H1 (cell line): ENCODE measurements around the gene TRIM9. TPM values are rescaled to one million over a fixed set of nuclear protein-coding genes. Genes with fewer than 3 reads are reported as not detected.

Experiments used
- CTCF ChIA-PET: fragments of 300-600 bp; sonication (Branson Sonifier 250); formaldehyde crosslinking; loops from one replicate; lab custom pipeline; 2021; ENCODE audit not compliant: partially characterized antibody; lab: Charles Lee
- POLR2A ChIA-PET: fragments of 300-600 bp; sonication (Branson Sonifier 250); formaldehyde crosslinking; loops from one replicate; lab custom pipeline; 2021; ENCODE audit warnings: inconsistent platforms; ENCODE audit not compliant: partially characterized antibody; lab: Charles Lee
- DNase-seq, 2 experiments: peaks; one replicate each; pipeline versions ENCODE4 v3.0.0 to v3.0.0-alpha.2; 2010 to 2022; ENCODE audit warnings: low spot score in 2 of 2, low read depth in 1 of 2, mixed read lengths in 1 of 2
- FAIRE-seq: peaks from 2 replicates; lab custom pipeline; 2011; peaks lifted over from hg19 to GRCh38; lab: Jason Lieb, UNC
- H2AFZ ChIP-seq: 2 replicates; pipeline ENCODE4 v1.8.1; 2012; ENCODE audit warnings: low read length, inconsistent platforms
- H2AK5ac ChIP-seq: 2 replicates; pipeline ENCODE4 v1.6.1; 2013; ENCODE audit warnings: low read depth, low read length
- H2BK120ac ChIP-seq: replicated peaks from 2 replicates; pipeline ENCODE3; 2013; ENCODE audit warnings: low read depth, low read length, inconsistent platforms
- H2BK12ac ChIP-seq: 2 replicates; pipeline ENCODE4 v1.6.1; 2013; ENCODE audit warnings: low read depth, low read length
- H2BK15ac ChIP-seq: 2 replicates; pipeline ENCODE4 v1.6.1; 2013; ENCODE audit warnings: low read length
- H2BK20ac ChIP-seq: 2 replicates; pipeline ENCODE4 v1.6.1; 2013; ENCODE audit warnings: low read length
- H2BK5ac ChIP-seq: 2 replicates; pipeline ENCODE4 v1.6.1; 2013; ENCODE audit warnings: low read depth, low read length
- H3K14ac ChIP-seq: 2 replicates; pipeline ENCODE4 v1.6.1; 2013; ENCODE audit warnings: inconsistent platforms; ENCODE audit not compliant: insufficient read length
- H3K18ac ChIP-seq: 2 replicates; pipeline ENCODE4 v1.6.1; 2013; ENCODE audit warnings: low read length; ENCODE audit errors: extremely low read depth
- H3K23ac ChIP-seq: 2 replicates; pipeline ENCODE4 v1.6.1; 2013; ENCODE audit warnings: inconsistent platforms; ENCODE audit not compliant: insufficient read length
- H3K23me2 ChIP-seq: 2 replicates; pipeline ENCODE4 v1.6.1; 2013; ENCODE audit warnings: low read depth, low read length
- H3K27ac ChIP-seq: 2 replicates; pipeline ENCODE4 v1.6.1; 2011; ENCODE audit warnings: low read depth, low read length, inconsistent platforms
- H3K27me3 ChIP-seq, 4 experiments: replicated peaks in 1 of 4; 1 replicate in 1 of 4; 2 replicates in 3 of 4; pipeline versions ENCODE4 v1.6.1 to v1.8.1; 2011 to 2013; ENCODE audit warnings: low read length in 3 of 4, mild to moderate bottlenecking in 3 of 4, inconsistent platforms in 2 of 4, mixed read lengths in 2 of 4, moderate library complexity in 1 of 4; ENCODE audit not compliant: control insufficient read depth in 3 of 4, insufficient read depth in 3 of 4; ENCODE audit errors: extremely low read depth in 1 of 4
- H3K36me3 ChIP-seq, 4 experiments: 2 replicates each; pipeline versions ENCODE4 v1.6.1 to v1.8.1; 2011 to 2013; ENCODE audit warnings: mild to moderate bottlenecking in 4 of 4, low read length in 3 of 4, moderate library complexity in 2 of 4, control low read depth in 1 of 4, inconsistent platforms in 1 of 4; ENCODE audit not compliant: insufficient read depth in 4 of 4, control insufficient read depth in 2 of 4
- H3K4ac ChIP-seq: replicated peaks from 2 replicates; pipeline ENCODE3; 2013; ENCODE audit warnings: low read length, low read depth, mixed read lengths, inconsistent platforms; ENCODE audit not compliant: insufficient read length
- H3K4me1 ChIP-seq, 4 experiments: replicated peaks in 1 of 4; 1 replicate in 1 of 4; 2 replicates in 3 of 4; pipeline versions ENCODE4 v1.6.1 to v1.8.1; 2011 to 2013; ENCODE audit warnings: low read length in 3 of 4, inconsistent platforms in 2 of 4, mixed read lengths in 1 of 4; ENCODE audit not compliant: insufficient read depth in 4 of 4, control insufficient read depth in 3 of 4
- H3K4me2 ChIP-seq, 2 experiments: 2 replicates each; pipeline versions ENCODE4 v1.6.1 to v1.8.1; 2011 to 2013; ENCODE audit warnings: low read depth in 2 of 2, low read length in 2 of 2, control low read depth in 1 of 2, inconsistent platforms in 1 of 2, mild to moderate bottlenecking in 1 of 2; ENCODE audit not compliant: insufficient read depth in 1 of 2
- H3K4me3 ChIP-seq, 4 experiments: fragments of 200-600, 300-600 bp in 1 of 4; sonication (generic), shearing (Covaris generic), sonication (Bioruptor Twin) in 1 of 4; 2 replicates each; pipeline versions ENCODE4 v1.5.1 to v1.8.1; 2011 to 2016; ENCODE audit warnings: low read length in 4 of 4, low read depth in 3 of 4, control low read depth in 2 of 4, inconsistent platforms in 2 of 4, mild to moderate bottlenecking in 2 of 4, mixed read lengths in 1 of 4, moderate library complexity in 1 of 4; ENCODE audit not compliant: insufficient read depth in 2 of 4; ENCODE audit errors: extremely low read depth in 1 of 4
- H3K56ac ChIP-seq: replicated peaks from 2 replicates; pipeline ENCODE3; 2013; ENCODE audit warnings: low read depth, mild to moderate bottlenecking, mixed read lengths, low read length, inconsistent platforms; ENCODE audit not compliant: insufficient read length
- H3K79me1 ChIP-seq: 2 replicates; pipeline ENCODE4 v1.6.1; 2013; ENCODE audit warnings: low read depth, low read length, control low read depth
- H3K79me2 ChIP-seq, 2 experiments: 2 replicates each; pipeline versions ENCODE4 v1.6.1 to v1.8.1; 2012 to 2013; ENCODE audit warnings: low read length in 2 of 2, mild to moderate bottlenecking in 2 of 2, inconsistent platforms in 1 of 2; ENCODE audit not compliant: insufficient read depth in 2 of 2, control insufficient read depth in 1 of 2
- H3K9ac ChIP-seq, 4 experiments: replicated peaks in 1 of 4; 1 replicate in 1 of 4; 2 replicates in 3 of 4; pipeline versions ENCODE4 v1.6.1 to v1.8.1; 2011 to 2013; ENCODE audit warnings: low read depth in 3 of 4, low read length in 3 of 4, control low read depth in 2 of 4, mild to moderate bottlenecking in 2 of 4, moderate library complexity in 2 of 4, inconsistent platforms in 1 of 4; ENCODE audit errors: extremely low read depth in 1 of 4
- H3K9me3 ChIP-seq, 2 experiments: 2 replicates each; pipeline versions ENCODE4 v1.6.1 to v1.8.1; 2012 to 2013; ENCODE audit warnings: mild to moderate bottlenecking in 2 of 2, moderate library complexity in 2 of 2, control low read depth in 1 of 2, inconsistent platforms in 1 of 2, low read depth in 1 of 2, low read length in 1 of 2, mixed read lengths in 1 of 2; ENCODE audit not compliant: insufficient read depth in 2 of 2
- H4K20me1 ChIP-seq, 2 experiments: replicated peaks in 1 of 2; 2 replicates each; pipeline versions ENCODE3 to v1.8.1; 2011 to 2013; ENCODE audit warnings: inconsistent platforms in 2 of 2, low read length in 2 of 2, mild to moderate bottlenecking in 1 of 2; ENCODE audit not compliant: insufficient read depth in 2 of 2, control insufficient read depth in 1 of 2
- H4K5ac ChIP-seq: 2 replicates; pipeline ENCODE4 v1.6.1; 2013; ENCODE audit warnings: low read length, low read depth, mixed read lengths, inconsistent platforms; ENCODE audit not compliant: insufficient read length
- H4K8ac ChIP-seq: 2 replicates; pipeline ENCODE4 v1.8.0; 2013; ENCODE audit warnings: mild to moderate bottlenecking, moderate library complexity, low read length, inconsistent platforms; ENCODE audit not compliant: insufficient read depth; ENCODE audit errors: extremely low read depth
- H4K91ac ChIP-seq: replicated peaks from 2 replicates; pipeline ENCODE3; 2013; ENCODE audit warnings: low read length, mixed read lengths, inconsistent platforms; ENCODE audit not compliant: insufficient read length
- BCL11A ChIP-seq, 2 experiments: IDR thresholded peaks; one replicate each; pipeline ENCODE4 v1.6.1; 2011; ENCODE audit warnings: low read depth in 2 of 2, low read length in 2 of 2, mild to moderate bottlenecking in 2 of 2
- SIRT6 ChIP-seq: IDR thresholded peaks from one replicate; pipeline ENCODE4 v1.7.1; 2012; ENCODE audit warnings: low read length, inconsistent platforms
- WGBS, 2 experiments: shearing (Covaris generic) in 1 of 2; methylation state at CpG; one replicate each; pipeline versions ENCODE4 v1.1.6 to v1.1.7; 2013 to 2015; ENCODE audit warnings: low lambda C conversion rate in 2 of 2, mixed read lengths in 2 of 2, inconsistent platforms in 1 of 2, low coverage in 1 of 2, missing lambda C conversion rate in 1 of 2; ENCODE audit not compliant: insufficient replicate concordance in 2 of 2, insufficient coverage in 1 of 2, insufficient read length in 1 of 2; ENCODE audit errors: extremely low coverage in 1 of 2, missing lambda C conversion rate in 1 of 2; 5-methylcytosine and 5-hydroxymethylcytosine counted together
- polyA plus RNA-seq, 7 experiments: library from polyadenylated mRNA; depleted of rRNA in 3 of 7; stranded (reverse) in 5 of 7; unstranded in 2 of 7; fragments of >200 nt in 5 of 7; fragments of 200-250 nt in 2 of 7; gene quantifications; 1 replicate in 5 of 7; 2 replicates in 1 of 7; 4 replicates in 1 of 7; pipeline versions ENCODE4 v1.2.1 to v1.2.3, GENCODE V29; 2011 to 2013; ENCODE audit warnings: missing spikeins in 2 of 7, mixed read lengths in 2 of 7
- total RNA-seq: library from RNA; stranded (reverse); fragmentation: NEBNext Ultra II Directional; extraction: Animal tissue kit (Norgen Biotek cat#: 25700); gene quantifications from 2 replicates; pipeline ENCODE4 v1.2.1, GENCODE V29; 2021

The TRIM9 gene
- total and polyA plus RNA-seq, 2 of the 8 experiments (the other 6 are each of a cell fraction or from before 2014, with no cell fraction given) = 2.7 to 5.4 TPM

DNA sequence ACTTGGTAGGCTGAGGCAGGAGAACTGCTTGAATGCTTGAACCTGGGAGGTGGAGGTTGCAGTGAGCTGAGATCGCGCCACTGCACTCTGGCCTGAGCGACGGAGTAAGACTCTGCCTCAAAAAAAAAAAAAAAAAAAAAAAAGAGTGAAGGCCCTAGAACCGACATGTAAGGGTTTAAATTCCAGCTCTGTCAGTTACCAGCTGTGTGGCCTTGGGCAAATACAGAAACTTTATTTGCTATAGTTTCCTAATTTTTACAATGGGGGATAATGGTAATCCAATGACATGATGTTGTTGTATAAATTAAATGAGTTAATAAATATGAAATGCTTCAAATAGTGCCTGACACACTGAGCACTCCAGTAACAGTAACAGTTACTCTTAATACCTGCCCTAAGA, 131.0 kb downstream of the TRIM9 start:
- H2BK120ac ChIP-seq = no peak overlapping the region
- H3K14ac ChIP-seq = no peak overlapping the region
- H3K9me3 ChIP-seq = no peaks in the 10 kb centered on the region
- ChIA-PET POLR2A (no interaction called here), CTCF (no interaction called here)
- H3K4me3 ChIP-seq = no peak overlapping the region
- no peak overlapping the region for H3K23ac ChIP-seq
- no peak overlapping the region for H4K91ac ChIP-seq
- no peaks in the 10 kb centered on the region for H3K23me2 ChIP-seq
- H4K5ac ChIP-seq = no peak overlapping the region
- H3K27ac ChIP-seq = no peak overlapping the region
- no peak overlapping the region for H2AFZ ChIP-seq
- DNase-seq (no peak), FAIRE-seq (no peak)
- H2BK15ac ChIP-seq = no peak overlapping the region
- H4K8ac ChIP-seq = no peak overlapping the region
- H2BK20ac ChIP-seq = no peak overlapping the region
- no peak overlapping the region for H2BK12ac ChIP-seq
- TF ChIP-seq BCL11A (IDR thresholded peaks at IDR 0.05; ENCODE audit: low read depth in 2 of 2, low read length in 2 of 2) (no peak), SIRT6 (no peak)
- WGBS, 2 experiments = 100% methylated on average over 2 of the region's 5 CpGs; no CpG with 5 or more reads in 1 of the 2 experiments
- H3K4me2 ChIP-seq = no peak overlapping the region
- no peak overlapping the region for H2AK5ac ChIP-seq
- H3K27me3 ChIP-seq = no peaks in the 10 kb centered on the region
- H3K9ac ChIP-seq = no peak overlapping the region
- no peak overlapping the region for H3K18ac ChIP-seq
- no peaks in the 10 kb centered on the region for H3K79me2 ChIP-seq
- no peaks in the 10 kb centered on the region for H3K36me3 ChIP-seq
- H3K79me1 ChIP-seq = no peaks in the 10 kb centered on the region
- H3K4me1 ChIP-seq = no peaks in the 10 kb centered on the region
- H3K4ac ChIP-seq = no peak overlapping the region
- no peaks in the 10 kb centered on the region for H4K20me1 ChIP-seq
- no peak overlapping the region for H2BK5ac ChIP-seq
- H3K56ac ChIP-seq = no peak overlapping the region
